ENCODE data around the gene AKAP7.

DNA sequence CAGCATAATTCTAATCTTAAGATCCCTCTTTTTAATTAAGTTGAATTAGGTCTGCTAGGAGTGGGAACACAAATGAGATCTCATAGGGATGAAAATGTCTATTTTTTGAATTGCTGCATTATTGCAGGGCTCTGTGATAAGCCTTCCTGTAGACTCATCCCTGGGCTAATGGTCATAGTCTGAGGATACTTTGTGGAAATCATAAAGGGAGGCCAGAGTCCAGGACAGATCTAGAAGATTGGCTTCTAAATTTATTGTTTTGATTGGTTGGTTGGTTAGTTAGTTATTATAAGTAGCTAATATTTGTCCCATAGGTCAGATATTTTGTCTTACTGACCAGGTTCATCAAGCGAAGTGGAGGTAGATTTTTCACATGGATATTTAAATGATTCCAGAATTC, 142.3 kb downstream of the AKAP7 start:
- no peak for TF ChIP-seq CTCF (IDR thresholded peaks at IDR 0.05; ENCODE audit: poor library complexity, severe bottlenecking)
- TF ChIP-seq POLR2AphosphoS5 (IDR thresholded peaks at IDR 0.05), result no peak

Measured in neural cell (in vitro differentiated cells).